ENCODE measurements around the gene CDC42EP5.
"Not testable (repeated sequence)": the region's sequence is repeated elsewhere in the genome, so short reads cannot be mapped to it uniquely, and the experiment has no call there.

The CDC42EP5 gene

DNA sequence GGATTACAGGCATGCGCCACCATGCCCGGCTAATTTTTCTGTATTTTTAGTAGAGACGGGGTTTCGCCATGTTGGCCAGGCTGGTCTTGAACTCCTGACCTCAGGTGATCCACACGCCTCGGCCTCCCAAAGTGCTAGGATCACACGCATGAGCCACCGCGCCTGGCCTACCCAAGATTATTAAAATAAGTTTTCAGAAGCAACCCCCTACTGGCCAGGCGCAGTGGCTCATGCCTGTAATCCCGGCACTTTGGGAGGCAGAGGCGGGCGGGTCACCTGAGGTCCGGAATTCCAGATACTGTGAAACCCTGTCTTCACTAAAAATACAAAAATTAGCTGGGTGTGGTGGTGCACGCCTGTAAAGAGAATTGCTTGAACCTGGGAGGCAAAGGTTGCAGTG lies 26.7 kb downstream of the CDC42EP5 start:
- DNase-seq: not testable (repeated sequence)

DNA sequence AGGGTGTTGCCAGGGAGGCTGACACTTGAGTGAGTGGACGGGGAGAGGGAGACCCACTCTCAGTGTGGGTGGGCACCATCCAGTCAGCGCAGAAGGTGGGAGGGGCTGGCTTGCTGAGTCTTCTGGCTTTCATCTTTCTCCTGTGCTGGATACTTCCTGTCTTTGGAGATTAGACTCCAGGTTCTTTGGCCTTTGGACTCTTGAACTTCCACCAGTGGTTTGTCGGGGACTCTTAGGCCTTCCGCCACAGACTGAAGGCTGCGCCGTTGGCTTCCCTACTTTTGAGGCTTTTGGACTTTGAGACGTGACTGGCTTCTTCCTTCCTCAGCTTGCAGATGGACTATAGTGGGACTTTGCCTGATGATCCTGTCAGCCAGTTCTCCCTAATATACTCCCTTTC lies 28.4 kb downstream of the CDC42EP5 start:
- no peak for DNase-seq

DNA sequence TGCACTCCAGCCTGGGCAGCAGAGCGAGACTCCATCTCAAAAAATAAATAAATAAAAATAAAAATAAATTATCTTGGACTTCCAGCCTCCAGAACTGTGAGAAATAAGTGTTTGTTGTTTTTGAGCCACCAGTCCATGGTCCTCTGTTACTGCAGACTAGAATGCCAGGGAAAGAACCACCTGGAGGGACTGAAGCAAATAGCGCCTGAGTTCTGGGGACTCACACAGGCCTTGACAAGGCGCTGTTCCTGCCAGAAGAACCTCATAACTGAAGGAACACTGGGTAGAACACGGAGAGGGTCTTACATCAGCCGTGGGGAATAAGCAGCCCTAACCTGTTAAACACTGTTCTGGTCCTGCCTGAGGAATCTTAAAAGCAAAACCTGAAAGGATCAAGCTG lies 32.5 kb downstream of the CDC42EP5 start:
- no peak for DNase-seq

DNA sequence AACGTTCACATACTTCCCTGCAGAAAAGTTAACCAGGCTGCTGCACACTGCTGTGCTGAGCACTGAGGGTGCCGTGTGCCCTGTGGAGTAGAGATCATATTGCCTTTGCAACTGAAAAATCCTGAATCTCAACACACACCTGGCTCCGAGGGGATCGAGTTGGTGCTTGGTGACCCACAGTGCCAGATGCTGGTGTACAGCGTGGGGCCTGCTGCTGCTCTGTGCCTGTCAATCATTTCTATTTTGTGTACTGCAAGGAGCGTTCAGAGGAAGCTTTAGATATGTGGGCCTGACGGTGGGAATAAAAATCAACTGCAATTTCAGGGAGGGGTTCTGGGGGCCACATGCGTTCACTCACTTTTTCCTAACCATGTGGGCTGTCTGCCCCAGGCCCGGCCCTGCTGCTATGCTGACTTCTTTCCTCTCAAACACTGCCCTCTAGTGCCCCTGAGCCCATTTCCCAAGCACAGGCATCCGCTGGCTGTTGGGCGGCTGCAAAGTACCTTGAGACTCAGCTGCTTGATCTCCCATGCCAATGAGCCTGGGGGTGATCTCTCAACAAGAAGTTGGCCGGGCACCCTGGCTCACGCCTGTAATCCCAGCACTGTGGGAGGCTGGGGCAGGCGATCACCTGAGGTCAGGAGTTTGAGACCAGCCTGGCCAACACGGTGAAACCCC lies 33.8 kb downstream of the CDC42EP5 start:
- DNase-seq: no peak

DNA sequence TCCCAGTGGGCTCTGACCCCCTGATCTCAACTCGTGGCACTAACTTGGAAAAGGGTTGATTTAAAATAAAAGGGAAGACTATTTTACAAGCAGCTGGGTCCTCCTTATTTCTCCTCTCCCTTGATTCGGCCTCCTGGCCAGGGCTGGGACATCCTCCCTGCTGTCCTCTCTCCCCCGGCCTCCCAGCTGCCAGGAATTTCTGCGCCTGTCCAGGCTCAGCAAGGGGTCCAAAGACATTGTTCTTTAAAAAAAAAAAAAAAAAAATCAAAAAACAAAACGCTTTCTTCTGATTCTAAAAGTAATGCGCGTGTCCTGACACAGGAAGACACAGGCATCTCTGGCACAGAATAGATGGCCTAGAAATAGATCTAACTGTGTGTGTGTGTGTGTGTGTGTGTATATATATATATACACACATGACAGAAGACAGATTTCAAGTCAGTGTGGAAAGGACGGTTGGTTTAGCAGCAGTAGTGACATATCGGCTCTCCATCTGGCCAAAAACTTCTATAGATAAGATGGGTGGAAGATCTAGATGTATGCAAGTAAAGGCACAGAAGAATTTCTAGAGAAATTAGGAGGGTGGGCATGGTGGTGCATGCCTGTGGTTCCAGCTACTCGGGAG lies 36.4 kb downstream of the CDC42EP5 start:
- no peak for DNase-seq

DNA sequence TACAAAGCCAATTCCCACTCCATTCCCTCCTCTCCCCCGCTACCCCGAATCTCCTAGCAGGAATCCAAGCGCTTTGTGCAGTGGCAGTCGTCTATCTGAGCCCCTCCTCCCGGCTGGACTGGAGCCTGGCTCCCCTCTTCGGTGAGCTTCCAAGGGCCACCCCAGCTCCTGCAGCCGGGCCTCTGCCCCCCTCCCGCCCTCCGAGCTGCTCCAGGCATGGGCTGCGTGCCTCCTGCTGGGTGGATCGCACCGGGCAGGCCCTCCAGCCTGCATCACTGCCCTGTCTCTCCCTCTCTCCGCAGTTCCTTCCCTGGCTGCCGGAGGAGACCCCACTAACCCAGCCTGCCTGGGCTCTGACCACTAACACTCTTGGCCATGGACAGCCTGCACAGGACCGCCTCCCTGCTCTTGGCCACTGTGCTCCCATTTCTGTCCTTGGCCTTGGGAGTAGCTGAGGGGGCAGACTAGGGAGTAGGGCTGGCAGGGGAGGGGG lies 37.0 kb downstream of the CDC42EP5 start:
- DNase-seq: no peak

DNA sequence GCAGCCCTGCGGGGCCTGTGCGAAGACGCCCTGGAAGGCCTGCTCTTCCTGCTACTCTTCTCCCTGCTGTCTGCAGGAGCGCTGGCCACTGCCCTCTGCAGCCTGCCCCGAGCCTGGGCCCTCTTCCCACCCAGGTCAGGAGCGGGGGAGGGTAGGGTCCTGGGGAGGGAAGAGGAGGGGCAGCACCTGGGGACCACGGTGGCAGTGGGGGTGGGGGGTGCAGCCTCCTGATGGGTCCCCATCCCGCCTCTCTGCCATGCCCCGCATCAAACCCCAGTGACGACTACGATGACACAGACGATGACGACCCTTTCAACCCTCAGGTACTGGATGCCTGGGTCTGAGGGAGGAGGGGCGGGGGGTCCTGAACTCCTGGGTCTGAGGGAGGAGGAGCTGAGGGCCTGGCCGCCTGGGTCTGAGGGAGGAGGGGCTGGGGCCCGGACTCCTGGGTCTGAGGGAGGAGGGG lies 37.5 kb downstream of the CDC42EP5 start:
- DNase-seq: no peak

DNA sequence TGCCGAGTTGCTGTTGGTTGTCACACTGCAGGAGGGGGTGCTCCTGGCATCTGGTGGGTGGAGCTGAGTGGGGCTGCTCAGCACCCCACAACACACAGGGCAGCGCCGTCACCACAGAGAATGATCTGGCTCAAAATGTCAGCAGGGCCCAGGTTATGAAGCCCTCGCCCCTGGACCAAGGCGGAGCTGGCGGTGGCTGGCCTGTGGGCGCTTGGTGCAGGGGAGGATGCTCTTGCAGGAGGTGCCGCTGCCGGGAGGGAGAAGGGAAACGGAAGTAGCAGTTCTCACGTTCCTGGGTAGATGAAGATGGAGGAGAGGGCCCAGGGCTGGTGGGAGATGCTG lies 38.3 kb downstream of the CDC42EP5 start:
- DNase-seq: no peak

DNA sequence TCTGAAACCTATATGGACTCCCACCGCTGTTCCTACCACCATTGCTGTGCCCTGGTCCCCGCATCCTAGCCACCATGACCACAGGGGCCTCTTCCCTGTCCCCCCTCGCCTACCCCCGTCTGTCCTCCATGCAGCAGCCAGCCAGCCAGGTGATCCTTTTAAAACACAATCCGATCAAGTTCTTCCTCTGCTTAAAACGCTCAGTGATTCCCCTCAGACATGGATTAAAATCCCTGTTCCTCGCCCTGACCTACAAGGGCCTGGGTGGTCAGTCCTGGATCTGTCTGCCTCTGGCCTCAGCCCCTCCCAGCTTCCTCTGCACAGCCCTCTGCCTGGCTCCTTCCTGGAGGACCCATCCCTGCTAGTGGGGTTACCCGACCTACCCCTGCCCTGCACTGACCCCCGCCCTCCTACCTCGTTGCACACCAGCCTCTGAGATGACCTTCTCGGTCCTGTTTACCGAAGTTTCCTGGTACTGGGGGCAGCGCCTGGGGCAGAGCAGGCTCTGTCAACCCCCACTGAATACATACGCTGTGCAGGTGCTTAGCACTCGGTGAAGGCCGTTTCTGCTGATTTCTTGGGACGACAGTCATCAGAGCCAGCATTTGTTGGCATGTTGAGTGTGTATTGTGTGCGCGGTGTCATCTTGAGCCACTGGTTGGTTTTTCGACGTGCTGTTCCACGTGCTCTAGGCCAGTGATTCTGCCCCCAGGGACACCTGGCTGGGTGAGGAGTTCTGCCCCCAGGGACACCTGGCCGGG lies 38.8 kb downstream of the CDC42EP5 start:
- DNase-seq: no peak

DNA sequence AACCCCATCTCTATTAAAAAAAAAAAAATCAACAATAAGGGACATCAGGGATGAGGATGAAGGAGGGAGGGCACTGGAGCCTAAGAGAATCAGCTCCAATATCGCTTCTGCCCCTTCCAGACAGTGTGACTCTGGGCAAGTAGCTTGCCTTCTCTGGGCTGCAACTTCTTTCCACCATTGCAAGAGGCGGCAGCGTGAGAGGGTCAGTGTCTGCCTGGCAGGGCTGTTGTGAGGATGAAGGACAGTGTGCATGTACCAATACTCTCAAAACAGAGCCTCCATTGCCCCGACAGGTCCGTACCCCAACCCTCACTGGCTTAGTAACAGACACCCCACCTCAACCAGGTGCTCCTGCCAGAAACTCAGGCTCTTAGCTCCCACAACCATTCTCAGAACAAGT lies 39.4 kb downstream of the CDC42EP5 start:
- no peak for DNase-seq

DNA sequence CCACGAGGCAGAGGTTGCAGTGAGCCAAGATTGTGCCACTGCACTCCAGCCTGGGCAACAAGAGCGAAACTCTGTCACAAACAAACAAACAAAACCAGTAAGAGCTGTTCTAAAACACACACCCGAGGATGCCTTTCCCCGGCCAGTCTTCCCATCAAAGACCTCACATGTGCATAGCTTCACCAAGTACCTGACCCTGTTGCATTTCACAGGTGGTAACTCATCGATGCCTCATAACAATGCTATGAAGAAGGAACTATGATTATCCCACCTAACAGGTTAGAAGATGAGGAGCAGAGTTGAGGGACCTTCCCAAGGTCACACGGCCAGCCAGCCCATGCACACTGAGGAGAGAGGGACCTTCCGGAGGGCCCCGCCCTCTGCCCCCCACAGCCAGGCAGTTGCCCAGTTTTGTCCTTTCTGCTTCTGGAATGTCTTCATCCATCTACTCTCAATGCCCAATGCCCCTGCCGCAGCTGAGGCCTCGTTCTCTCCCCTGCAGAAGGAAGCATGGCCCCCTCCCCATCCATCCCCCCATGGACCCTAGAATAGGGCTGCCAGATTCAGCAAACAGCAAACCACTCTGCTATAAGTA lies 40.9 kb downstream of the CDC42EP5 start:
- DNase-seq: no peak

DNA sequence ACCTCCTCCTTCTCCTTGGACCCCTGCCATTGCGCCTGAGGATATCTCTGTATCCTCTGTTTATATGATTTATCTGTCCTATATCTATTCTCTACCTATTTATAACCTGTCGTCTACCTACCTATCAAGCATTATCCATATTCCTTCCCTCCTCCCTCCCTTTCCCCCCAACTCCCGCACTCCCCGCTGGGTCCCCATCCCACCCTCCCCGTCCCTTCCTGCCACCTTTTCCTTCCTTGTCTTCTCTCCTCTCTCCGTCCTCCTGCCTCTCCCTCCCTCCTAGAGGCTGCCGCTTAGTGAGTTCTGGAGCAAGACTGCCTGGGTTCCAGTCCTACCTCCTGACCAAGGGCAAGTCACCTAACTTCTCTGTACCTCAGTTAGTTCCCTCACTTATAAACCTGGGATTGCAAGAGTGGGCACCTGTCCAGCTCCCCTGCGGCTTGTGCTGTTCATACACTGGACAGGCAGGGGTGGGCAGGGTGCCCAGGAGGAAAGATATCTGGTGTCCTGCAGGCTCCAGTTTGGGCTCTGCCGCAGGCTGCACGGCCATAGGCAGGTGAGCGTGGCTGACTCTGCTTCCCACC lies 41.7 kb downstream of the CDC42EP5 start:
- no peak for DNase-seq

DNA sequence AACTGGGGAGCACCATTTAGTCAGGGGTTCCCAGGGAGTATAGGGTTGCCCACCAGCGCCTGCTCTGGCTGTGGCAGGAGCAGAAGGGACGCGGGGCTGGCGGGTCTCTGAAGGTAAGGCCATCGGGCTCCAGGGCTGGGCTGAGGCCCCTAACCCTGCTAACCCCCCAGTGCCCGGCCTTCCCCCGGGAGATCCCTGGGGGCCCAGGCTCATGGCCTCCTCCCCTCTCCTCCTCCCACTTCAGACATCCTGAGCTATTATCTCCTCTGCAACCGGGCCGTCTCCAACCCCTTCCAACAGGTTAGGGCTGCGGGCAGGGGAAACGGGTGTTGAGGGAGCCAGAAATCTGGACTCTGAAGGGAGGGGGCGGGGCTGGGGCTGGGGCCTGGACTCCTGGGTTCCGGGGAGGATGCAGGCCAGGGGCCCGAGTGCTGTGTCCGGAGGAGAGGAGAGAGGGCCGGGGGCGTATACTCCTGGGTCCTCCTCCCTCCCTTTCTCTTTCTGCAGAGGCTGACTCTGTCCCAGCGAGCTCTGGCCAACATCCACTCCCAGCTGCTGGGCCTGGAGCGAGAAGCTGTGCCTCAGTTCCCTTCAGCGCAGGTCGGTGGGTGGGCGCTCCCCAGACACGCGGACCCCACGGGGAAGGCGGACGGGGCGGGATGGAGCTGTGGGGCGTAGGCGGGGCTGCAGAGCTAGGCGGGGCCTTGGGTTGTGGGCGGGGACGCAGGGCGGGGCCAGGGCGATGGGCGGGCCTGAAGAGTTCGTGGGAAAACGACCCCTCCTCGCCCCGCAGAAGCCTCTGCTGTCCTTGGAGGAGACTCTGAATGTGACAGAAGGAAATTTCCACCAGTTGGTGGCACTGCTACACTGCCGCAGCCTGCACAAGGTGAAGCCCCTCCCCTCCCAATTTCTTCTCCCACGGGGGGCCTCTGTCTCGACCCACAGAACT lies 42.5 kb downstream of the CDC42EP5 start:
- peak in 2 of 4 experiments; percentile 21 to 23 for DNase-seq

DNA sequence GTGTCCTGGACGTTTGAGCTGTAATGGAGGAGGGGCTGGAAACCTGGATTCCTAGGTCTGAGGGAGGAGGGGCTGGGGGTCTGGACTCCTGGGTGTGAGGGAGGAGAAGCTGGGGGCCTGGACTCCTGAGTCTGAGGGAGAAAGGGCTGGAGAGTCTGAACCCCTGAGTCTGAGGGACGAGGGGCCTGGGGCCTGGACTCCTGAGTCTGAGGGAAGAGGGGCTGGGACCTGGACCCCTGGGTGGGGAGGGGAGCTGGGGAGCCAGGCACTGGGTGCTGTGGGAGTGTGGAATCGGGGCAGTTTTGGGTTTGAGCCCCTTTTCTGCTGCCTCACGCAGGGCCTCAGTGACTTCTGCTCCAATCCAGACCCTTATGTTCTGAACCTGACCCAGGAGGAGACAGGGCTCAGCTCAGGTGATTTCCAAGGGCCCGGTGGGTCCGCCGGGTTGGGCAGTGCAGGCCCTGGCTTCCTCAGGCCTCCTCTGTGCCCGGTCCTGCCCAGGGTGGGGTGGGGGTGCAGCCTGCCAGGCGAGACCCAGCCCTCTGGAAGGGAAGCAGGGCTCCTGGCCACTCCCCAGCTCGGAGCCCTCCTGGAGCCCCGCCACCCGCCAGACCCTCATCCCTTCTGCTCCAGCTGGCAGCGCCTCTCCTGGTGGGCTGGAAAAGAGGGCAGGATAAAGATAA lies 43.4 kb downstream of the CDC42EP5 start:
- DNase-seq: no peak

DNA sequence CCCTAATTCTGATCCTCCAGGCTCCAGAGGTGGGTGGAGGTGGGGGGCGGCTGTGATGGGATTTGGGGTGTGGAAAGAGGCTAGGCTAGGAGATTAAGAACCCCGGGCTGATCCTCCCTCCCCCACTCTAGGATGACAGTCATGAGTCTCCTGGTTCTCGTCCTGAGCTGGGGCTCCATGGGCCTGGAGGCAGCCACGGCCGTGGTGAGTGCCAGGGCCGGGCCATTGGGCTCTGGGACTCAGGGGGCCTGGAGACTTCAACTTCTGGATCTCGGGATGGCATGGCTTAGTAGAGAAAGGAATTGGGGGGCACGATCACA lies 44.0 kb downstream of the CDC42EP5 start:
- DNase-seq: no peak

DNA sequence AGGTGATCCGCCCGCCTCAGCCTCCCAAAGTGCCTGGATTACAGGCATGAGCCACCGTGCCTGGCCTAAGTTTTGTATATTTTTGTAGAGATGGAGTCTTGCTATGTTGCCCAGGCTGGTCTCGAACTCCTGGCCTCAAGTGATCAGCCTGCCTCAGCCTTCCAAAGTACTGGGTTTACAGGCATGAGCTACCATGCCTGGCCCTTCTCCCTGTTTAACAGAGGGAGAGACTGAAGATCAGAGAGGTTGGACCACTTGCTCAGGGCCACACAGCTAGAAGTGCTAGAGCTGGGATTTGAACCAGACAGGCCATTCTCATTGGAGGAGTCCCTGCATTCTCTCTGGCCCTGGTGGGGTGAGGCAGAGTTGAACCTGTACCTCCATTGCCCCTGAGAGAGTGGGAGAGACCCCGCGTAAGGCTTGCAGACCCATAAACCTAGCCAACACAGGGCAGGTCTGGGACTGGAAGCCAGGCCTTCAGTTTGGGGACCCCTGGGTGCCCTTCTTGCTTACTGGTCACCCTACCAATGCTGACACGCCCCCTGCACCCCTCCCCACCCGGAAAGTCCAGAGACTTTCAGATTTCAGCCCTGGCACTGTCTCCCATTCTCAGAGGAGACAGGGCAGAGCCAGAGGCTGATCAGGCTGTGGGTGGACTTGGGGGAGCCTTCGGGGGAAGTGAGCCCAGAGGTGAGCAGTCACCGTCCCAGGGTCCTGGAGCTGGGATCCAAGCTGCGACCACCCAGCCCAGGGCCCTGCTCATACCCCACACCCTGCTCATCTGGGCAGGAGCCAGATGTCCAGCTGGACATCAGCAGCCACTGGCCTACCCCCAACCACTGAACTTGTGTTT lies 44.5 kb downstream of the CDC42EP5 start:
- DNase-seq: no peak

DNA sequence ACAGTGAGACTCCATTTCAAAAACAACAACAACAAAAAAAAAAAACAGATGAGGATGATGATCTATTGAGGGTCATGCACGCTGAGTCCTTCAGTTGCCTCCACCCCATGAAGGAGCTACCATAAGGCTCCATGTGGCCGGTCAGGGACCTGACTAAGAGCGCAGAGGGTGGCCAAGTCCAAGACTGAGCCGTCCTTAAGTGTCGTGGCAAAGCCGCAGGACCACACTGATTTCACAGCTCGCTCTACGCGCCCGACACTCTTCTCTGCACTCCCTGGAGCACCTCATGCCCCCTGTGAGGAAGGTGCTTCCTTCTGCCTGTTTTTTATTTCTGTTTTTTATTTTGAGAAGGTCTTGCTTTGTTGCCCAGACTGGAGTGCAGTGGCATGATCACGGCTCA lies 45.5 kb downstream of the CDC42EP5 start:
- DNase-seq: no peak

DNA sequence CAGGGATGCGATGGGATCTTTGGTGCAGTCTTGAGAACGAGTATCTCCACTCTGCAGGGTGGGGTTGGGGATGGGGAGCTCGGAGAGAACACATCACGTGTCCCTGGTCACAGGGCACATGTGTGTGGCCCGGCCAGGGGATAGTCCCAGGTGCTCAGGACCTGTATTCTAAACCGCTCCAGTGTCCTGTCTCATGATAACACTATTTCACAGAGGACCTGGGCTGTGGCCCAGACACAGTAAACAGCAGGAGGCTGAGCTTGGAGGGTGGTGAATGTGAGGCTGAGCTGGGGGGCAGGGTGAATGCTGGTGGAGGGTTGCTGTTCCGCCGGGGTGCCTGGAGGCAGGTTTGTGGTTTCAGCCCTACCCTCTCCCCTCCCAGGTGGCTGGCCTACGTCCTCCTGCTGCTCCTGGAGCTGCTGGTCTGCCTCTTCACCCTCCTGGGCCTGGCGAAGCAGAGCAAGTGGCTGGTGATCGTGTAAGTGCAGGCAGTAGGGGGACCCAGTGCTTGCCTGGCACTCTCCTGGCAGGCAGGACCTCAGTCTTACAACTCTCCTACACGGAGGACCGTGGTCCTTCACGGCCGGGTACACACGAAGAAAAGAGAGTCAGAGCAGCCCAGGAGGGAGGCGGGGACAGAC lies 46.7 kb downstream of the CDC42EP5 start:
- DNase-seq: no peak

DNA sequence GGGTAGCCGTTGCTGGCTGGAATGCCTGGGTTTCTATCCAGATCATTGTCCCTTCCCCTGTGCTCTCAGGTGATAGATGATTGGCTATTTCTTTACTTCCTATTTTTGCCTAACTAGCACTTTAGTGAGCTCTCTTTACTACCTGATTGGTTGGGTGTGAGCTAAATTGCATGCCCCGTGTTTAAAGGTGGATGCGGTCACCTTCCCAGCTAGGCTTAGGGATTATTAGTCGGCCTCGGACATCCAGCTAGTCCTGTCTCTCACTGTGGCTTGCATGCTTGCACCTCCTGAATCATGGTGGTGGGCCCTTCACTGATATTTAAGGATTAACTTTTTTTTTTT lies 47.7 kb downstream of the CDC42EP5 start:
- no peak for DNase-seq
